HG02852 (cell line): ENCODE data around the gene RDH5.

Source experiments
- ATAC-seq: cut with Tn5 transposase; IDR thresholded peaks from one replicate; pipeline ENCODE4 v1.9.1; 2021; ENCODE audit warnings: mild to moderate bottlenecking, moderate library complexity; ENCODE audit not compliant: unreplicated experiment

RDH5 gene

DNA sequence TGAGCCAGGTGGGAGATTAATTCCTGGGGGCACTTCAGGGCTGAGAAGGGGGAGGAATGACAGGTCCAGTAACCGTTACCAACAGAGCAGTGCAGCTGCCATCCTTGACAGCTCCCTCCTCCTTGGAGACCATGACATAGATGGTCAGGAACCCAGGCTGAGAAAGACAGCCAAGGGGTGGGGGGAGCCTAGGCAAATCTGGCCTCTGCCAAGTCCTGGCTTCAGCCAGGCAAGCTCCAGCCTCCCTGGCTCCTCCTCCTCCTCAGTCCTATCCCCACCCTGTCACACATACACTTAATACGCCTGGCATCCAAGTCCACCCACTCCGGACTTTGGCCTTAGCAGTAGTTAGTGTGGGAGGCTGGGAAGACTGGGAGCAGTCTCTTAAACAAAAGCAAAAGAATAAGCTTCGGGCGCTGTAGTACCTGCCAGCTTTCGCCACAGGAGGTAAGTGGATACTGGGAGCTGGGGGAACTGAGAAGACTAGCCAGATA lies at the start of gene RDH5:
RDH5 (plus strand) TSS at position 323 of the 494 bp plus-strand sequence. CDS start 792 bp downstream, outside the sequence.
- no peak for ATAC-seq

GRCh38 chr12:55671746-55672145 lies 48.4 kb upstream of the RDH5 start:
- no peak for ATAC-seq

DNA sequence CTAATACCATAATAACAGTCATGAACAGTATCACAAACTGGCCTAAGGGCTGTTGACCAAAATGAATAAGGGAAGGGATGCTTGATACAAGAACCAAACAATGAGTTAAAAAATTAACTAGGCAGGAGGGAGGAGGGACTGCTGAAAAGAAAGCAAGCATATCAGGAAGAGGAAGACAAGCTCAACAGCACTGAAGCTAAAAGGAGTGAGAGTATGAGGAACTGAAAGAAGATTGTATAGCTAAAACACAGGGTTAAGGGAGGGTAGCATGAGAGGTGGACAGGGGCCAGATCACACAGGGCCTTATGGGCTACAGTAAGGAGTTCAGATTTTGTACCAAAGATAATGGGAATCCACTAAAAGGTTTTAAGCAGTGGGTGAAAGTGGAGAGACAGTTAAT lies 46.6 kb upstream of the RDH5 start:
- peak; percentile 99 for ATAC-seq

GRCh38 chr12:55675666-55676065 lies 44.5 kb upstream of the RDH5 start:
- no peak for ATAC-seq

GRCh38 chr12:55676707-55677106 lies 43.5 kb upstream of the RDH5 start:
- no peak for ATAC-seq

GRCh38 chr12:55679691-55680090 lies 40.5 kb upstream of the RDH5 start:
- no peak for ATAC-seq

DNA sequence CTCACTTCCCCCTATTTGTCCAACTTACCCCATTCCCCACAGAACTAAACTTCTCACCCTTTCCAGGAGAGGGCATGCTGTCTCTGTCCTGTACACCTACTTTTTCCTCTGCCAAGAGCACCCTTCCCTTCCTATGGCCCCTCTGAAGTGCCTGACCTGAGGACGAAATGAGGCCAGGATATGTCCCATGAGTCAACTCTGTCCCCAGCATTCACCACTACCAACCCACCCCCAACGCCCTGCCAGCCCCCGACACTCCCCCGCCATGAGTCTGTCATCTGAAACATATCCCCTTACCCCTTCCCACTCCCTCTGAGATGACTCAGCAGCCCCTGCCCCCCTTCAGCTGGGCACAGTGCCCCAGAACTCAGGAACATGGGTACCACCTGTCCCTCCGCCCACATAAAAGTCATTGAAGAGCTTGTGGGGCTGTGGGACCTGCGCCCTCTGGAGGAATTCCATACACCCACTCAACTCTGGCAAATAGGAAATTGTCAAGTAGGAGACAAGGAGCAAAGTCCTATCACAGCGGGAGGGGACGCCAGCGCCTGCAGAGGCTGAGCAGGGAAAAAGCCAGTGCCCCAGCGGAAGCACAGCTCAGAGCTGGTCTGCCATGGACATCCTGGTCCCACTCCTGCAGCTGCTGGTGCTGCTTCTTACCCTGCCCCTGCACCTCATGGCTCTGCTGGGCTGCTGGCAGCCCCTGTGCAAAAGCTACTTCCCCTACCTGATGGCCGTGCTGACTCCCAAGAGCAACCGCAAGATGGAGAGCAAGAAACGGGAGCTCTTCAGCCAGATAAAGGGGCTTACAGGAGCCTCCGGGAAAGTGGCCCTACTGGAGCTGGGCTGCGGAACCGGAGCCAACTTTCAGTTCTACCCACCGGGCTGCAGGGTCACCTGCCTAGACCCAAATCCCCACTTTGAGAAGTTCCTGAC lies 38.8 kb upstream of the RDH5 start:
- ATAC-seq = no peak

DNA sequence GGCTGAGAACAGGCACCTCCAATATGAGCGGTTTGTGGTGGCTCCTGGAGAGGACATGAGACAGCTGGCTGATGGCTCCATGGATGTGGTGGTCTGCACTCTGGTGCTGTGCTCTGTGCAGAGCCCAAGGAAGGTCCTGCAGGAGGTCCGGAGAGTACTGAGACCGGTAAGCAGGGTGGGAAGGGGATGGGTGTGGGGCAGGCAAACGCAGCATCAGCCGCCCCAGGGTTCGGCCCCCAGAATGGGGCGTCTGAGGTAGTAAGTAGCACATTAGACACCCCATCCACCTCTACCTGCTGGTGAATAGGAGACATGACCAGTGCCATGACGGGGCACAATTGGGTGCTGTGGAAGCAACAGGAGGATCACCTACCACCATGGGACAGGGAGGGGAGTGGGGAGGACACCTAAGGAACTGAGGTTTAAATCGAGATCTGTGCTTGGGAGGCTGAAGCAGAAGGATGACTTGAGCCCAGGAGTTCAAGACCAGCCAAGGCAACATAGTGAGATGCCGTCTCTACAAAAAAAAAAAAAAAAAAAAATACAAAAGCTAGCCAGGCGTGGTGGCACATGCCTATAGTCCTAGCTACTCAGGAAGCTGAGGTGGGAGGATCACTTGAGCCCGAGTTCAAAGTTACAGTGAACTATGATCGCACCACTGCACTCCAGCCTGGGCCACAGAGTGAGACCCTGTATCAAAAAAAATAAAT lies 38.0 kb upstream of the RDH5 start:
- no peak for ATAC-seq

DNA sequence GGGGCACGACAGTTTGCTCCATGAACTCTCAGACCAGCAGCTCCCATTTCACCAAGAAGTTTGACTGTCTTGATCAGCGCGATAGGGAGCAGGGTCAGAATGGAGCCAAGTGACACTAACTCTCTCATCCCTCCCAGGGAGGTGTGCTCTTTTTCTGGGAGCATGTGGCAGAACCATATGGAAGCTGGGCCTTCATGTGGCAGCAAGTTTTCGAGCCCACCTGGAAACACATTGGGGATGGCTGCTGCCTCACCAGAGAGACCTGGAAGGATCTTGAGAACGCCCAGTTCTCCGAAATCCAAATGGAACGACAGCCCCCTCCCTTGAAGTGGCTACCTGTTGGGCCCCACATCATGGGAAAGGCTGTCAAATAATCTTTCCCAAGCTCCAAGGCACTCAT lies 36.5 kb upstream of the RDH5 start:
- no peak for ATAC-seq

GRCh38 chr12:55684761-55685370 lies 35.3 kb upstream of the RDH5 start:
- no peak for ATAC-seq

GRCh38 chr12:55685671-55686070 lies 34.5 kb upstream of the RDH5 start:
- no peak for ATAC-seq

GRCh38 chr12:55686366-55687010 lies 33.7 kb upstream of the RDH5 start:
- no peak for ATAC-seq

- peak; percentile 84 for ATAC-seq
Observed at GRCh38 chr12:55687746-55688145, 32.4 kb upstream of the RDH5 start.

DNA sequence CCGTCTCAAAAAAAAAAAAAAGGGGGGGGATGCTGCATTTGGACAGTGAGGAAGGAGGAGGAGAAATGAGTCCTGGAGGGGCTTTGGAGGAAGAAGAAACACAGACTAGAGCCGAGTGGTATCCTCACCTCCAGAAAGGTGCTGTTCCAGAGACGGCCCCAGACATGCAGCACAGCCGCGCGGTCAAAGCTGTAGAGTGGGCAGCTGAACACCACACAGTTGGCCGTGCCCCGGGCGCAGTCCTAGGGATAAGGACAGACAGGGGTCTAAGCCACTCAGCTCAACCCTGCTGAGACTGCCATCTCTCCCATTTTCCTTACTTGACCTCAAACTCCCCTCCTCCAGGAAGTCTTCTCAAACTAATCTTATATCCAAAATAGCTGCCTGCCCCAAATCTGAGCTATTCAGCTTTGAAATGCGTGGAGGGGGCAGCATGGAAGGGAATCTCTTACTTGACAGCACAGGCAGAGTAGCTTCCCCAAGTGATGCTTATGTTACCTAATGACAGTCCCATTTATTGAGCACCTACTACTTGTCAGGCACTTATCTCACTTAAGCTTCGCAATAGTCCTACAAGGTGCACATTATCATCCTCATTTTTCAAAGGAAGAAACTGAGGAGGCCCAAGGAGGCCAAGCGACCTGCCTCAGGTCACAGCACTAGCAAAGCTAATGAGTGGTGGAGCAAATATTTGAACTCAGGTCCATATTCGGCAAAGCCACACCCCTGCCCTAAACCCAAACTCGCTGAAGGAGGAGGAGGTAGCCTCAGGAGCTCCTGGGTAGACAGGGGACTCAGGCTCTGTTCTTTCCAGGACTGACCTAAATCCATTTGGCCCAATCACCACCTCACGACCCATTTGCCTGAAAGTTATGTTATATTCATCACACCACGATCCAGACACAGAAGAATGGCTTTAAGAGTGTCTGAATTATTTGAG lies 31.2 kb upstream of the RDH5 start:
- no peak for ATAC-seq

GRCh38 chr12:55692631-55693322 lies 27.4 kb upstream of the RDH5 start:
- no peak for ATAC-seq

GRCh38 chr12:55693323-55694187 lies 26.6 kb upstream of the RDH5 start:
- ATAC-seq = no peak

GRCh38 chr12:55694188-55694515 lies 26.0 kb upstream of the RDH5 start:
- no peak for ATAC-seq

DNA sequence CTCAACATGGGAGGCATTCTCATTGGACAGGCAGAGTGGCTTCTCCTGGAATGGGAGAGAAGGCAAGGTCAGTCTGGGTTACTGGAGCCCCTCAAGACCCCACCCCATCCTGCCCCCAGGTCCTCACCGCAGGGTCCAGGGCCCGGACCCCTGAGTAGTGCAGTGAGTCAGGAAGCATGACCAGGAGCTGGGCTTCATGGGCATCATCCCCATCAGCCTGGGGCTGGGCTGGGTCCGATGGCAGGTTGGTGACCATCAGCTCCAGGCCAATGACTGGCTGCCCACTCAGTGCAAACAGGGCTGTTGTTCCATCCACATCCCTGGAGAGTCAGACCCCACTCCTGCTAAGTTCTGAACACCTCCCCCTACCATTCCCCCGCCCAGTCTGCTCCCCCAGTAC lies 25.5 kb upstream of the RDH5 start:
- no peak for ATAC-seq
